ENCODE data around the gene ANKIB1. TPM values are rescaled to one million over a fixed set of nuclear protein-coding genes. Genes with fewer than 3 reads are reported as not detected.
A peak's percentile ranks its signal among the peaks of the same experiment; 100 is the strongest.

ANKIB1 gene
- total RNA-seq (2014; rRNA removed; shearing (Covaris generic)), result 21.3 and 30.8 TPM in 2 replicates

- DNase-seq (ENCODE audit: low read depth), result peak; percentile 87
Observed at GRCh38 chr7:92245487-92246359, at the start of gene ANKIB1, which contains the start of gene KRIT1. Gene ANKIB1, plus strand, starts transcription at chr7:92245974. Its CDS starts 49,005 bp downstream, at chr7:92294979. Gene KRIT1, minus strand, starts transcription at chr7:92245914. Its CDS starts 3,779 bp downstream, at chr7:92242135.

- no peak for DNase-seq (ENCODE audit: low read depth)
Observed at GRCh38 chr7:92200791-92201190, 45.0 kb upstream of the ANKIB1 start.

- no peak for DNase-seq (ENCODE audit: low read depth)
Observed at GRCh38 chr7:92205987-92206386, 39.8 kb upstream of the ANKIB1 start.

- DNase-seq (ENCODE audit: low read depth), result no peak
Observed at GRCh38 chr7:92206672-92207071, 39.1 kb upstream of the ANKIB1 start.

- DNase-seq (ENCODE audit: low read depth), result no peak
Observed at GRCh38 chr7:92221766-92222165, 24.0 kb upstream of the ANKIB1 start.

- no peak for DNase-seq (ENCODE audit: low read depth)
Observed at GRCh38 chr7:92226981-92227380, 18.8 kb upstream of the ANKIB1 start.

- DNase-seq (ENCODE audit: low read depth), result no peak
Observed at GRCh38 chr7:92228100-92228499, 17.7 kb upstream of the ANKIB1 start.

GRCh38 chr7:92228742-92229141, 17.0 kb upstream of the ANKIB1 start:
- DNase-seq (ENCODE audit: low read depth), result no peak

GRCh38 chr7:92230547-92230946, 15.2 kb upstream of the ANKIB1 start:
- no peak for DNase-seq (ENCODE audit: low read depth)

GRCh38 chr7:92242972-92243371, 2.8 kb upstream of the ANKIB1 start:
- no peak for DNase-seq (ENCODE audit: low read depth)

- no peak for DNase-seq (ENCODE audit: low read depth)
Observed at GRCh38 chr7:92244808-92245486, 827 bp upstream of the ANKIB1 start.

- no peak for DNase-seq (ENCODE audit: low read depth)
Observed at GRCh38 chr7:92246360-92247101, 757 bp downstream of the ANKIB1 start.

- no peak for DNase-seq (ENCODE audit: low read depth)
Observed at GRCh38 chr7:92250603-92251002, 4.8 kb downstream of the ANKIB1 start.

GRCh38 chr7:92251181-92251580, 5.4 kb downstream of the ANKIB1 start:
- DNase-seq (ENCODE audit: low read depth), result no peak

- no peak for DNase-seq (ENCODE audit: low read depth)
Observed at GRCh38 chr7:92253251-92253650, 7.5 kb downstream of the ANKIB1 start.

- peak; percentile 11 for DNase-seq (ENCODE audit: low read depth)
Observed at GRCh38 chr7:92254800-92255199, 9.0 kb downstream of the ANKIB1 start.

- DNase-seq (ENCODE audit: low read depth), result peak; percentile 67
Observed at GRCh38 chr7:92255308-92255707, 9.5 kb downstream of the ANKIB1 start.

- no peak for DNase-seq (ENCODE audit: low read depth)
Observed at GRCh38 chr7:92259062-92259461, 13.3 kb downstream of the ANKIB1 start.

GRCh38 chr7:92259610-92260247, 14.0 kb downstream of the ANKIB1 start:
- no peak for DNase-seq (ENCODE audit: low read depth)

GRCh38 chr7:92260248-92260781, 14.5 kb downstream of the ANKIB1 start:
- DNase-seq (ENCODE audit: low read depth), result peak; percentile 67
